K562 (cell line): ENCODE data around the gene CAPN7. TPM values are rescaled to one million over a fixed set of nuclear protein-coding genes. Genes with fewer than 3 reads are reported as not detected.
A peak's percentile ranks its signal among the peaks of the same experiment; 100 is the strongest.

Experiments
- ARID1B ChIP-seq: fragments of 450-650 bp; IDR thresholded peaks from 2 replicates; pipeline ENCODE4 v1.6.1; 2016; ENCODE audit warnings: antibody characterized with exemption, mild to moderate bottlenecking, inconsistent platforms
- CBFB ChIP-seq: sonication (generic); formaldehyde crosslinking; IDR thresholded peaks from 2 replicates; pipeline ENCODE4 v1.4.0; 2020; ENCODE audit warnings: mild to moderate bottlenecking, missing genetic modification reagents
- CBX2 ChIP-seq: fragments of 200-600 bp; sonication (generic); IDR thresholded peaks from one replicate; pipeline ENCODE4 v1.6.1; 2012; ENCODE audit warnings: mild to moderate bottlenecking, low read length, inconsistent platforms; ENCODE audit not compliant: insufficient read depth, poor library complexity, severe bottlenecking
- HMGN3 ChIP-seq: IDR thresholded peaks from 2 replicates; pipeline ENCODE4 v1.6.1; 2011; ENCODE audit warnings: borderline replicate concordance, low read depth, mild to moderate bottlenecking, mixed read lengths, low read length; ENCODE audit not compliant: insufficient read length; ENCODE audit errors: extremely low read depth
- KLF13 ChIP-seq: fragments of 450-650 bp; IDR thresholded peaks from 2 replicates; pipeline ENCODE4 v1.6.1; 2016; ENCODE audit warnings: missing genetic modification characterization, low read depth, mild to moderate bottlenecking, missing compliant biosample characterization, moderate library complexity, borderline replicate concordance
- LEF1 ChIP-seq: fragments of 450-650 bp; IDR thresholded peaks from 2 replicates; pipeline ENCODE4 v1.6.1; 2016; ENCODE audit warnings: mild to moderate bottlenecking
- MAFF ChIP-seq: IDR thresholded peaks from 2 replicates; pipeline ENCODE4 v1.6.1; 2012; ENCODE audit warnings: low read length, improper control_type of control experiment
- MTF1 ChIP-seq: fragments of 250-450 bp; sonication (Bioruptor Pico); IDR thresholded peaks from 2 replicates; pipeline ENCODE4 v1.9.0; 2021; ENCODE audit warnings: moderate library complexity, mild to moderate bottlenecking, inconsistent platforms, borderline replicate concordance
- NR4A1 ChIP-seq, 2 experiments: fragments of 250-450 bp in 1 of 2; fragments of 450-650 bp in 1 of 2; sonication (Bioruptor Pico) in 1 of 2; IDR thresholded peaks; 2 replicates each; pipeline versions ENCODE4 v1.4.0 to v1.6.1; 2016 to 2020; ENCODE audit warnings: mild to moderate bottlenecking in 2 of 2, missing compliant biosample characterization in 1 of 2, missing genetic modification characterization in 1 of 2, moderate library complexity in 1 of 2
- PHF8 ChIP-seq: fragments of 200-600 bp; sonication (generic); IDR thresholded peaks from 2 replicates; pipeline ENCODE4 v1.6.1; 2012; ENCODE audit warnings: mixed run types, mild to moderate bottlenecking, inconsistent platforms, low read length, moderate library complexity, borderline replicate concordance
- RBFOX2 ChIP-seq: fragments of 200-400 bp; formaldehyde crosslinking; IDR thresholded peaks from 2 replicates; pipeline ENCODE4 v1.6.1; 2017; ENCODE audit warnings: low read depth, mild to moderate bottlenecking, low read length, moderate library complexity
- RBM39 ChIP-seq: fragments of 200-400 bp; formaldehyde crosslinking; optimal IDR thresholded peaks from 2 replicates; pipeline ENCODE3; 2018; ENCODE audit warnings: low read depth, low read length
- RFX7 ChIP-seq: fragments of 250-450 bp; sonication (Bioruptor Pico); IDR thresholded peaks from 2 replicates; pipeline ENCODE4 v1.5.1; 2021; ENCODE audit warnings: mild to moderate bottlenecking
- SNIP1 ChIP-seq: fragments of 450-650 bp; IDR thresholded peaks from 2 replicates; pipeline ENCODE4 v1.7.1; 2017; ENCODE audit warnings: low read depth, mild to moderate bottlenecking
- TRIM24 ChIP-seq, 2 experiments: fragments of 450-650 bp; IDR thresholded peaks; 2 replicates each; pipeline ENCODE4 v1.6.1; 2016
- XRCC3 ChIP-seq: fragments of 450-650 bp; IDR thresholded peaks from 2 replicates; pipeline ENCODE4 v1.6.1; 2017; ENCODE audit warnings: mild to moderate bottlenecking, moderate library complexity
- YY1 ChIP-seq, 3 experiments: IDR thresholded peaks; 2 replicates each; pipeline ENCODE4 v1.6.1; 2011; ENCODE audit warnings: low read length in 2 of 3, mild to moderate bottlenecking in 2 of 3, moderate library complexity in 2 of 3, borderline replicate concordance in 1 of 3, control low read depth in 1 of 3, low read depth in 1 of 3; ENCODE audit not compliant: insufficient read depth in 3 of 3, insufficient replicate concordance in 2 of 3, control insufficient read depth in 1 of 3, insufficient read length in 1 of 3; ENCODE audit errors: extremely low read depth in 1 of 3
- ZEB2 ChIP-seq: fragments of 450-650 bp; IDR thresholded peaks from 2 replicates; pipeline ENCODE4 v1.6.1; 2016
- polyA plus RNA-seq, 8 experiments: library from polyadenylated mRNA; depleted of rRNA in 4 of 8; stranded (reverse) in 5 of 8; unstranded in 3 of 8; fragments of >200 nt; fragmentation: Nextera tagmentation in 2 of 8; fragmentation: Illumina TruSeq in 1 of 8; extraction: Ambion mirVana in 2 of 8; extraction: Trizol in 1 of 8; gene quantifications; 2 replicates each; pipeline versions ENCODE4 v1.2.1 to v1.2.3, GENCODE V29; 2011 to 2014; ENCODE audit warnings: inconsistent platforms in 1 of 8, missing spikeins in 1 of 8
- total RNA-seq, 7 experiments: library from RNA; depleted of rRNA in 6 of 7; stranded (reverse); fragments of >200 nt in 6 of 7; fragmentation: Illumina TruSeq in 2 of 7; extraction: Trizol in 2 of 7; gene quantifications; 2 replicates each; pipeline versions ENCODE4 v1.2.1 to v1.2.3, GENCODE V29; 2011 to 2021; ENCODE audit warnings: low replicate concordance in 1 of 7
- TF ChIP-seq, protein P1 (sequence below): fragments of 450-650 bp; IDR thresholded peaks from 2 replicates; pipeline ENCODE4 v1.6.1; 2016; ENCODE audit warnings: missing biosample characterization, missing genetic modification characterization
- TF ChIP-seq, protein P2 (sequence below): fragments of 250-450 bp; sonication (Bioruptor Pico); IDR thresholded peaks from 2 replicates; pipeline ENCODE4 v1.5.1; 2021; ENCODE audit warnings: mild to moderate bottlenecking
- TF ChIP-seq, protein P3 (sequence below): fragments of 250-450 bp; sonication (Bioruptor Pico); IDR thresholded peaks from 2 replicates; pipeline ENCODE4 v1.6.1; 2021; ENCODE audit warnings: mild to moderate bottlenecking
- TF ChIP-seq, protein P4 (sequence below): fragments of 250-450 bp; sonication (Bioruptor Pico); IDR thresholded peaks from 2 replicates; pipeline ENCODE4 v1.4.0; 2020; ENCODE audit warnings: borderline replicate concordance

CAPN7 gene
- total and polyA plus RNA-seq, 9 of the 15 experiments (the other 6 are each of a cell fraction or from before 2014, with no cell fraction given): 6.5 to 42.7 (median 32.7) TPM

DNA sequence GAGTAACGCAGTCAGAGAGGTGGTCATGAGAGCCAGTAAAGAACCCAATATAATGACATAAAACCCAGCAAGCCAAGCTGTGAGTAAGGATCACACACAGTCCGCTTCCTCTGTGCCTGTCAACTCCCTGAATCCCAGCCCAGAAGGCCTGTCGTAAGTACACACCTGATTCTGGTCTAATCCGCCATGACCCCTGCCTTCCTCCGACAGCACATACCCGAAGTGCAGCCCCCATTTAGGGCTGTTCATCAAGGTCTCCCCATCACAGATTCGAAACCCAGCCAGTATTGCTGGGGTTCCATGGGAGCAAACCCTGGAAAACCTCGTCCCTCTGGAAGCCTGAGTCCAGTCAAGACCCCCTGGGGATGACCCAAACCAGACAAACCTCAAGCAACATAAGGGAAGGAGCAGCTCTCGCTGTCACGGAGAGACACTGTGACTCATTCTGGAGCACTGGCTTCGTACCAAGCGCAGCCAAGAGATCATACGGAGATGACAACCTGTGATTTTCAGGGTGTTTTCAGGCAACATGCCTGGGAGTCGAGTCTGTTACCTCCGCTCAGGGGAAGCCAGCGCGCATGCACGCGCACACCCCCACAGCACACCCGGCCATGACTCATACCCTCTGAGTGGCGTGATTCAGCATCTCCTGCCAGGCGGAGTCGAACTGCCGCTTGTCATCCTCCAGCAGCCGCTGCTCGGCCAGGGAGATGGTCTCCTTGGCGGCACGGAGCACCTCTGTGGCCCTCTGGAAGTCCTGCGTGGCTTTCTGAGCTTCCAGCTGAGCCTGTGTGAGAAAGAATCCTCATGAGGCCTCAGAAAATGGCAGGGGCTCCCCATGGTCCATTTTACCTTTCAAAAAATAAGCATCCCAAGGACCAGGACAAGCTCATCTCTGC lies 63.3 kb downstream of the CAPN7 start (continued):
- TF ChIP-seq NR4A1 (CRISPR knock-in tag; IDR thresholded peaks at IDR 0.05) (peak; percentile 52; the same call in 1 of the 2 replicates), NR4A1 (tag; IDR thresholded peaks at IDR 0.05) (peak; percentile 55; the same call in 1 of the 2 replicates), CBFB (peak; percentile 32; the same call in 1 of the 2 replicates), MAFF (peak; percentile 84; the same call in 1 of the 2 replicates), KLF13 (tag) (peak; percentile 67; the same call in 1 of the 2 replicates), PHF8 (peak; percentile 53; the same call in 1 of the 2 replicates), YY1 (IDR thresholded peaks at IDR 0.05; ENCODE audit: borderline replicate concordance in 1 of 3, control insufficient read depth in 1 of 3, extremely low read depth in 1 of 3, insufficient read depth in 3 of 3, insufficient read length in 1 of 3, insufficient replicate concordance in 2 of 3, low read depth in 1 of 3, low read length in 2 of 3) (peak in 2 of 3 experiments; percentile 38 to 81), RBFOX2 (peak; percentile 82), XRCC3 (no peak), SNIP1 (no peak), MTF1 (CRISPR knock-in tag) (0 out of 2 replicates have a peak, but pooled peaks have one; percentile 35), LEF1 (peak; percentile 59; the same call in 1 of the 2 replicates), RBM39 (peak; percentile 85), ARID1B (peak; percentile 94), RFX7 (CRISPR knock-in tag) (no peak), ZEB2 (peak; percentile 81), CBX2 (no peak), HMGN3 (peak; percentile 96), TRIM24 (IDR thresholded peaks at IDR 0.05) (peak in 1 of 2 experiments; percentile 75; a peak in 2 of 4 replicates)
- TF ChIP-seq, protein P1, sequence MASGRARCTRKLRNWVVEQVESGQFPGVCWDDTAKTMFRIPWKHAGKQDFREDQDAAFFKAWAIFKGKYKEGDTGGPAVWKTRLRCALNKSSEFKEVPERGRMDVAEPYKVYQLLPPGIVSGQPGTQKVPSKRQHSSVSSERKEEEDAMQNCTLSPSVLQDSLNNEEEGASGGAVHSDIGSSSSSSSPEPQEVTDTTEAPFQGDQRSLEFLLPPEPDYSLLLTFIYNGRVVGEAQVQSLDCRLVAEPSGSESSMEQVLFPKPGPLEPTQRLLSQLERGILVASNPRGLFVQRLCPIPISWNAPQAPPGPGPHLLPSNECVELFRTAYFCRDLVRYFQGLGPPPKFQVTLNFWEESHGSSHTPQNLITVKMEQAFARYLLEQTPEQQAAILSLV (tag): no peak
- TF ChIP-seq, protein P2, sequence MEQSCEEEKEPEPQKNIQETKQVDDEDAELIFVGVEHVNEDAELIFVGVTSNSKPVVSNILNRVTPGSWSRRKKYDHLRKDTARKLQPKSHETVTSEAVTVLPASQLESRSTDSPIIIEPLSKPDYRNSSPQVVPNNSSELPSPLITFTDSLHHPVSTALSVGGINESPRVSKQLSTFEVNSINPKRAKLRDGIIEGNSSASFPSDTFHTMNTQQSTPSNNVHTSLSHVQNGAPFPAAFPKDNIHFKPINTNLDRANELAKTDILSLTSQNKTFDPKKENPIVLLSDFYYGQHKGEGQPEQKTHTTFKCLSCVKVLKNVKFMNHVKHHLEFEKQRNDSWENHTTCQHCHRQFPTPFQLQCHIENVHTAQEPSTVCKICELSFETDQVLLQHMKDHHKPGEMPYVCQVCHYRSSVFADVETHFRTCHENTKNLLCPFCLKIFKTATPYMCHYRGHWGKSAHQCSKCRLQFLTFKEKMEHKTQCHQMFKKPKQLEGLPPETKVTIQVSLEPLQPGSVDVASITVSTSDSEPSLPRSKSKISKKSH (CRISPR knock-in tag): no peak
- TF ChIP-seq, protein P3, sequence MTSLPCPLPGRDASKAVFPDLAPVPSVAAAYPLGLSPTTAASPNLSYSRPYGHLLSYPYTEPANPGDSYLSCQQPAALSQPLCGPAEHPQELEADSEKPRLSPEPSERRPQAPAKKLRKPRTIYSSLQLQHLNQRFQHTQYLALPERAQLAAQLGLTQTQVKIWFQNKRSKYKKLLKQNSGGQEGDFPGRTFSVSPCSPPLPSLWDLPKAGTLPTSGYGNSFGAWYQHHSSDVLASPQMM (CRISPR knock-in tag): no peak
- TF ChIP-seq, protein P4, sequence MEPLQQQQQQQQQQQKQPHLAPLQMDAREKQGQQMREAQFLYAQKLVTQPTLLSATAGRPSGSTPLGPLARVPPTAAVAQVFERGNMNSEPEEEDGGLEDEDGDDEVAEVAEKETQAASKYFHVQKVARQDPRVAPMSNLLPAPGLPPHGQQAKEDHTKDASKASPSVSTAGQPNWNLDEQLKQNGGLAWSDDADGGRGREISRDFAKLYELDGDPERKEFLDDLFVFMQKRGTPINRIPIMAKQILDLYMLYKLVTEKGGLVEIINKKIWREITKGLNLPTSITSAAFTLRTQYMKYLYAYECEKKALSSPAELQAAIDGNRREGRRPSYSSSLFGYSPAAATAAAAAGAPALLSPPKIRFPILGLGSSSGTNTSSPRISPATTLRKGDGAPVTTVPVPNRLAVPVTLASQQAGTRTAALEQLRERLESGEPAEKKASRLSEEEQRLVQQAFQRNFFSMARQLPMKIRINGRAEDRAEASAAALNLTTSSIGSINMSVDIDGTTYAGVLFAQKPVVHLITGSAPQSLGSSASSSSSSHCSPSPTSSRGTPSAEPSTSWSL (CRISPR knock-in tag): no peak
